GM08714 (cell line): ENCODE data around the gene PRKAG2.

Source experiments
- H3K4me3 ChIP-seq: fragments of 200-500 bp; sonication (Bioruptor generic); 2 replicates; pipeline ENCODE4 v1.5.1; 2014; ENCODE audit warnings: mild to moderate bottlenecking, low read length, inconsistent platforms
- ZNF274 ChIP-seq: IDR thresholded peaks from 2 replicates; pipeline ENCODE4 v1.6.1; 2012; ENCODE audit warnings: mild to moderate bottlenecking, low read depth, low read length

The PRKAG2 gene

DNA sequence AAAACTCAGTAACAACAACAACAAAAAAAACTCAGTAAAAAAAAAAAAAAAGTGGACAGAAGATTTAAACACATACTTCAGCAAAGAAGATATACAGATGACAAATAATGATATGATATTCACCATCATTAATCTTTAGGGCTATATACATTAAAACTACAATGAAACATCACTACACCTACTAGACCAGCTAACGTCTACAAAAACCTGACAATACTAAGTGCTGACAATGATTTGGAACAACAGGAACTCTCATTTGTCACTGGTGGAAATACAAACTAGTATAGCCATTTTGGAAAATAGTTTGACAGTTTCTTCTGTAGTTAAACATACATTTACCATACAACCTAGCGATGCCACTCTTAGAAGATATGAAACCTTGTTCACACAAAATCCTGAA is 185.5 kb downstream of the PRKAG2 start:
- TF ChIP-seq ZNF274, result no peak
- no peak overlapping the region for H3K4me3 ChIP-seq

DNA sequence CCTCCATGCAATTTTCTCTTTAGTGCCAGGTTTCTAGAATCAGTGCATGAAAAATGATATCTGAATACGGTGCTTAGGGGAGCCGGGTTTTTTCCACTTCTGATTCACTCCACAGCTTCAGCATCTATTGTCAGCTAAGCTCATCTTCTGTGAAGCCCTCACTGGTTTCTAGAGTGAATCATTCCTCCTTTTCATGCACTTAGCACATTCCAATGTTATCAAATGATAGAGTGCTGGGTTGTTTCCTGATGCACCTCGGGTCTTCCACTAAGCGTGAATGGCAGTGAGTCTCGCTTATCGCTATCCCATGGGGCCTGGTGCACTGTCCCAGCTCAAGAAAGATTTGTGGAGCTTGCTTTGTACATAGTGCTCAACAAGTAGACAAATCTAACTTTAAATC is 186.3 kb downstream of the PRKAG2 start:
- no peak for TF ChIP-seq ZNF274
- no peak overlapping the region for H3K4me3 ChIP-seq

DNA sequence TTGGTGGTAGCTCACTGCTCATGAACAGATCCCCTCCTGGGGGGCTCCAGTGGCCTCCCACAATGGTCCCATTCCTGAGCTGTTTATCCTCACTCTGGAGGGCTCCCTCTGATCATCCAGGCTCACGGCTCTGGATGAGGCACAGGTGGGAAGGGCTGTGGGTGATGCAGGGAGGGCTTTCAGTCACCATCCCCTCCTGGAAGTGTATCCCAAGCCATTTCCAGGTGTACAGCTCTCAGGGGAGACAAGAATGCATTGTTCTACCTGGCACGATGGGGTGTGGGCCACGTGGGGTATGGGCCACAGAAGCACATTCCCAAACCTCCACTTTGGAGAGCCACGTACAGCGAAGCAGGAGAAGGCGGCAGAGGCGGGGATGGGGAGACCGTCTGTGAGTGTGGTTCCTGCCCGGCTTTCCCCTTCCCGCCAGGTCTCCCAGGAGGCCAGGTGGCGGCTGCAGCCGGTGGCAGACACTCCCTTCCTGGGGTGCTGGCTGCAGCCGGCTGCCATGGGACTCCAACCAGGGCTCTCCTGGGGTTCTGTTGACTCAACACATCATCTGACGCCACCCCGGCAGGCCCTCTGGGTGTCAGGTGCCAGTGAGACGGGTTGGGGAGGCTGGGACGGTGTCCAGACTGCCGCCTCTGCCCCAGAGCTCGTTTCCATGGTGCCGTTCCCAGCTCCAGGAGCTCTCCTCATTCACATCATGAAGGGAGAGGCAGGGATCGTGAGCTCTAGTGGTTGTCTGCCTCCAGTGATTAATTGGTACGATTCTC is 187.5 kb downstream of the PRKAG2 start:
- no peak overlapping the region for H3K4me3 ChIP-seq
- no peak for TF ChIP-seq ZNF274

DNA sequence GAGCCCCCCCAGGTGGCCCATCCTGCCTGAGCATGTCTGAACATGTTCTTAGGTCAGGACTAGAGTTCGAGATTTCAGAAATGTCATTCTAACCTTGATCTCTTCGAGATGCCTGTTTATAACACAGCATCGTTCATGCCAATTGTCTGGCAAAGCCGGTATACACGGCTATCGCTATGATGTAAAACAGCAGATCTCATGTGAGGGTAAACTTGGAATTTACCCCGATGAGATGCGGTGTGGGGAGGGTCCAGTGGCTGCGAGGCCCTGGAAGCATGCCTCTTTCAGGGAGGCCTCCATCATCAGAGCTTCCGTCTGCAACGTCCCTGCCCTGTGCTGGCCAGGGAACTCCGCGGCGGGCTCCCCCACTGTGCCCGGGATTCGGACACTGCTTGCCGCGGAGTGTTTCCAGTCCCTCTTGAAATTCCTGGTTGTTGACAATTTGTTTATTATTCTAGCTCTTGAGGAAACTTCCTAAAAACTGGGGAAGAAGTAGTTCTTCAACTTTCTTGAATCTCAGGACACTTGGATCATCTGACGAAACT is 188.6 kb downstream of the PRKAG2 start:
- TF ChIP-seq ZNF274, result no peak
- H3K4me3 ChIP-seq, result no peak overlapping the region

DNA sequence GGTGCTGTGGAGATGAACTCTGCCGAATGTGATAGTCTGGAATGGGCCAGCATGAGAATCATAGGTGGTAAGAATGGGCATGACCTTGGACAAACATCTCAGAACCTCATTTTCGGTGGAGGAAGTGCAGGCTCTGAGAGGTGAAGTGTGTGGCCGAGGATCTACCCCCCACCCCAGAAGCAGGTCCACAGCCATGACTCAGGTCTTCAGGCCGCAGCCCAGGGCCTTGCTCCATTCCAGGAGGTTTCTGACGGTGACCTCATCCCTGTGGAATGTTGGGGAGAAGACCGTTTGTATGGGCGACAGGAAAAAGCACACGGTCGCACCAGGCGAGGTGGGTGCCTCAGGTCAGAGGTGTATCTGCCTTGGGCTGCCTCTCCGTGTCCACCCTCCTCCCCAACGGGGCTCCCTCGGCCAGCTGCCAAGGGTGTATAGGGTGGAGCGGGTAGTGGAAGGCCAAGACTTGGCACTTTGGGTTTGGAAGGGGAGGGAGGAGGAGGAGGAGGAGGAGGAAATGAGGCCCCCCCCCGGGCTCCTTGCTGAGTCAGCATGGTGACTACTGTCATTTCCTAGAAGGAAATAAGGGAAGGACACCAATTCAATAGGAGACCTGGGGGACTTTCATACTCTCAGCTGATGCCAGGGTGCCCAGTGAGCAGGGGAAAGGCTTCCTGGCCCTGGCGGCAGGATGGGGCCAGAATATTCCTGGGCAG is 189.2 kb downstream of the PRKAG2 start:
- H3K4me3 ChIP-seq, result no peak overlapping the region
- TF ChIP-seq ZNF274, result no peak

DNA sequence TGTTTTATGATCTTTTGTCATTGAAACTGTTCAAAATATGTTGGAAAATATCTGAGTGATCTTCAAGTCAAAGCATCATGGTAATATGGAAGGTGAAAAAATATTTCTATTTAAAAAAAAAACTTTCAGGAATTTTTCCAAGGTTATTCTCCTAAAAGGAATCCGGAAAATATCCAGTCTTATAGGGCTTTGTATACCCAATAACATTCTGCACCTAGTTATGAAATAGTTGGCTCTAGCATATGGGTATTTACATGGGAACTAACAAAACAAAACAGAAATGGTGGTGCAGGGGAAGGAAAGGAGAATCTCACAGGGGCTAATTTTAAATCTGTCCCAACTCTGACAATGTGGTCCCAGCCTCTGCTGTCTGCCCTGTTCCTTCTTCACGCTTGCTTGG is 190.1 kb downstream of the PRKAG2 start:
- no peak for TF ChIP-seq ZNF274

DNA sequence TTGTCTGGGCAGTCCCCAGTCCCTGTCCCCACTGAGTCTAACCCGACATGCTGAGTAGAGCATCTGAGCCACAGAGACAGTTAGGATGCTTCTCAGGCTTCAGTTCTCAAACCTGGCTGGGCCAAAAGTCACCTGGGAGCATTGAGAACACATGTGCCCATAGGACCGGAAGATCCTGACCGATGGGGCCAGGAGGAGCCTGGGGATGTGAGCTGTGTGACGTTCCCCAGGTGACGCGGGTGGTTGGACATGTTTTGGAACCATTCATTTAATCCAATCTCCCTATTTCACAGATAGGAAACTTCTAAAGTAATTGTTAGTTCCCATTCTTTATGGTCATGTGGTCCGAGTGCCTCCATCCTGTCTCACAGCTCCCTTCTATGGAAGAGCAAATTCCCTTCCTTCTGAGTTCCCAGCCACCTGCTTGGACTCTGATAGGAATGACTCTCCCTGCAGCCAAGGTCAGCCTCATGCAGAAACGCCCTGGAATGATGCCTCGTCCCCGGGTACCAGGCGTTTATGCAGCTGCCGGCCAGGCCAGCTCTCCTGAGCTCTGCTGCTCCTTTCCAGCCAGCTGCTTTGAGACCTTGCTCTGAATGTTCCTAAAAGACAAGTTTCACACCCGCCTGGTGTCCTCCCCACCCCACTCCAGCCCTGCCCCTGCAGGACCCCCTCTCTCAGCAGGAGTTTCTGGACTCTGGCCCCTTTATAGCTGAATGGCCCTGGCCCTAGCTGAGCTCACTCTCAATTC is 190.7 kb downstream of the PRKAG2 start:
- TF ChIP-seq ZNF274, result no peak
- H3K4me3 ChIP-seq, result no peak overlapping the region

More for the DNA sequence above, 190.1 kb downstream of the PRKAG2 start:
- no peak overlapping the region for H3K4me3 ChIP-seq

DNA sequence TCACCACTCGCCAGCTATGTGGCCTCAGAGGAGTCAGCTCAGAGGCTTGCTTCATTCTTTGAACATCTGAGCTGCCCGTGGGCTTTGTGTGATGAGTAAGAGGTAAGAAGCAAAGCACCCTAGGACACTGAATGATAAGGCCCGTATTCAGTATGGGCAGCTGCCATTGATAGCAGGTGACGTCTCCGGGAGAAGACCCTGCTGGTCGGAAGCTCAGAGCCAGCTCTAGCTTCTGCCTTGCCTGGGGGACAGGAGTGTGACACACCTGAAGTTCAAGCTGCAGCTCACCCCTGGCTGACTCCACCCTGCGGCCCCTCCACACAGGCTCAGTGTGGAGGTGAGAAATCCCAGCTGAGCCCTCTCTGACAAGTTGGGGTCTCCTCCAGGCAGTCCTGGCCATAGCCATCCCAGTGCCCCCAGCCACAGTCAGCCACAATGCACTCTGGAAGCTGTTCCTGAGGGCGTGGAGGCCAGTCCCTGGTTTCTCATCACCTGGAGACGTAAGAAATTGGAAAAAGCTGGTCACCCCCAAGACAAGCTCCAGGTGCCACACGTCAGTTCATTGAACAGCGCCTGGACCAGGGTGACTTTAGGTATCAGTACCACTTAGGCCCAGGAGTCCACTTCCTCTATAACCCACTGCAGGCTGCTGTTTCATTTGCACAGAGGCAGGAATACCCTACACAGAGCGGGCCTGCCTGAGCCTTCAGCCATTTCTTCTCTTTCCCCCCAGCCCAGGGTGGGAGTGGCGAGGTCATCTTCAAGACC is 192.3 kb downstream of the PRKAG2 start:
- TF ChIP-seq ZNF274, result no peak
- H3K4me3 ChIP-seq, result no peak overlapping the region

DNA sequence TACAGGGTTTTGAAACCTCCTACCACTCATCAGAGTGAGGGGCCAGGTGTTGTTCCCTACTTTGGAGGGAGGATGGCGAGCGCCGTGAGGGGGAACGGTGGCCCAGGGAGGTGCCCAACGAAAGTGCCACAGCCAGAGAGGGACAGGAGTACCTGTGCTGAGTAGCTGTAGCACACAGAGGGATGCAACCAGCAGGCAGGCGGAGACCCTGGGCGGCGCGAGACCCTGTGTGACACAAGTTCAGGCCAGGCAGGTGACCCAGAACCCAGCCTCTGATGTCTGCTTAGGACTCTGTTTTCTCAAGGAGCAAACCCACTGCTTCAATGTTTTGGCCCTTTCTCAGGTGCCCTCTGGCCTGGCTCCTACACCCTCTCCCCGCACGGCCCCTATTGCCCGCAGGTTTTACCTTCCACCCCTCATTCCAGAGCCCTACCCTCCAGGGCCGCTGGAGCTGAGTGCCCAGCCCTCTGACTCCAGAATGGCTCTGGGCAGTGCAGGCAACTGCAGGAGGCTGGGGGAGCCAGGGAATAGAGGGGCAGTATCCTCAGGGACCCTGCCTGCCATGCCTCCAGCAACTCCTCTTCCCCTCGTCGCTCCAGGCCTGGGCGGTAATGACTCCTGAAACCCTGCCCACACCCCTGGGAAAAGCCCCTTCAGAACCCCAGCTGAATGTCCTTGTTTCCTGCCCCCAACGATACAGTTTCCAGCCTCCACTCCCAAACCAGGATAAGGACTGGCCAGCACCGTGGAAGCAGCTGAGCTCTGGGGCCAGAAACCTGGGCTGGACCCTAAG is 193.1 kb downstream of the PRKAG2 start:
- no peak overlapping the region for H3K4me3 ChIP-seq
- TF ChIP-seq ZNF274, result no peak

DNA sequence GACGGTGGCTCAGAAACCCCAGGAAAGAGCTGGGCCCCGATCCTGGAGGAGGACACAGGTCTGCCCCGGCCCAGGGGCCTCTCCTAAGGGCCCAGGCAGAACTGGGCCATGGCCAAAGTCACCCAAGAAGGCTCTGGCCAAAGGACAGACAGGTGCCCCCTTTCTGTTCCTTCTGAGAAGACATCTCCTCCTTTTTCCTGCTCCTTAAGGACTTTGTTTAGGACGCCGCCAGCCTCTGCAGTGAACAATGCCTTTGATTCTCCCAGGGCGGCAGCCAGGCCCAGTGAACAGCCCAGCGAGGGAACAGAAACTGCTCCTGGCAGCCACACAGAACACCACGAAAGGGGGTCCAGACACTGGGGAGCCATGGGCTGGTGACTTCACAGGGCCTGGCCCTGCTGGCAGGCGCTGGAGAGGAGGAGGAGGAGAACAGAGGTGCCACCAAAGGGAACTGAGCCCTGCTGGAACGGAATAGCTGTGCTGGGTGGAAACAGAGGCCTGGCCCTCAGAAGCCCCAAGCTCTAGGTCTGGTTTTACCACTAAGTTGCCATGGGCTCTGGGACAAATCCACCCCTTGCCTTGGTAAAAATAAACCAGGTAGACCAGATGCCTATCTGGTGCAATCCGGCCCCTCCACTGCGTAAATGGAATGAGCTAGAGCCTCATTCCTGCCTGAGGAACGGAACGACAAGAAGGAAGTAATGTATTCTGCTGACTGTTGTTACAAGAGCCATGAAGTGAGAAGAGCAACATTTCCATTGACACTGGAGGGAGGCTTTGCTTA is 193.9 kb downstream of the PRKAG2 start:
- no peak for TF ChIP-seq ZNF274

DNA sequence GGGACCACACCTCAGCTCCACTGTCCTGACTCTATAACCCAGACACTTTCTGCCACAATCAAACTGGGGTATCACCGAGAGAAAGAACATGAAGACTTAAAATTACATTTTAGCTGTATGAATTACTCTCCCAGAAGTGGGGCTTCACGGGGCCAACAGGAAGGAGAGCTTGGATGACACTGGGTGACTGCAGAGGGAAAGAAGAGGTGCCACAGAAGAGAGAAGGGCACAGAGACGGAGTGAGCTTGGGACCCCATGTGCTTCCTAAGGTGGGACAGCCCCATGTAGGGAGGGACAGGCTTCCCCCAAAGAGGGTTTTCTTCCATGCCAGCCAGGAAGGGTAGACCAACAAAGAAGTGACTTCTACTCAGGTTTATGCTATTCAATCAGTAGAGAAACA is 195.2 kb downstream of the PRKAG2 start:
- TF ChIP-seq ZNF274, result no peak

More for the DNA sequence above, 193.9 kb downstream of the PRKAG2 start:
- H3K4me3 ChIP-seq, result no peak overlapping the region

DNA sequence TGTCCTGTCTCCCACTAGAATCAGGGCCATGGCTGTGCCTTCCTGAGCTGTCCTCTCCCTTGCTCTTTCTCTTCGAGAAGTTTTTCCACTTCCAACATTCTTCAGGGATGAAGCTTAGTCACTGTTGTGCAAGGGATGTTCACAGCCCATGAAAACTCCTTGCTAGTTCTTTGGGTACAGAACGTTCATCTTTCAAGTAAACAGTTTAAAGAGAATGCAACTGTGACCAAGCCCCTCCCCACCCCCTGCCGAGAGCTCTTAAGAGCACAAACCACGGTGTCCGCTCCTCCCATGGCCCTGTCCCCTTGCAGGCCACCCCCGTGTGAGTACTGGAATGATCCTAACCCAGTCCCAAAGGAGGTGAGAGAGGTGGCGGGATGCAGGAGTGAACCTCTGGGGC is 196.1 kb downstream of the PRKAG2 start:
- no peak overlapping the region for H3K4me3 ChIP-seq
- TF ChIP-seq ZNF274, result no peak

More for the DNA sequence above, 195.2 kb downstream of the PRKAG2 start:
- no peak overlapping the region for H3K4me3 ChIP-seq
